MCF 10A (cell line): Measurements from ENCODE around the gene AP1G2. TPM values are rescaled to one million over a fixed set of nuclear protein-coding genes. Genes with fewer than 3 reads are reported as not detected.

Experiments used
- BruUV-seq: library from RNA; stranded (reverse); fragments of 400-500 nt; replicated peaks from 2 replicates; lab custom pipeline; 2021; lab: Mats Ljungman, UMichigan
- CTCF ChIA-PET: fragments of 300-600 bp; sonication (Branson Sonifier 250); formaldehyde crosslinking; extraction: SDS; loops from one replicate; lab custom pipeline; 2021; ENCODE audit warnings: antibody characterized with exemption, inconsistent platforms; lab: Yijun Ruan, JAX
- POLR2A ChIA-PET: fragments of 300-600, 350-650 bp; sonication (Branson Sonifier 250); formaldehyde crosslinking; extraction: SDS; loops from one replicate; lab custom pipeline; 2020; ENCODE audit warnings: antibody characterized with exemption, inconsistent platforms; lab: Yijun Ruan, JAX
- DNase-seq: peaks from one replicate; pipeline ENCODE4 v3.0.0-alpha.2; 2018; ENCODE audit not compliant: unreplicated experiment
- H3K27ac Mint-ChIP-seq: one replicate; pipeline ENCODE4 v1.8.0; 2022; ENCODE audit warnings: mild to moderate bottlenecking, low read depth, mixed read lengths; ENCODE audit not compliant: unreplicated experiment
- H3K27me3 Mint-ChIP-seq: one replicate; pipeline ENCODE4 v1.8.0; 2022; ENCODE audit warnings: mixed read lengths; ENCODE audit not compliant: insufficient read depth, unreplicated experiment
- H3K36me3 Mint-ChIP-seq: one replicate; pipeline ENCODE4 v1.8.0; 2022; ENCODE audit warnings: mild to moderate bottlenecking, moderate library complexity, mixed read lengths; ENCODE audit not compliant: insufficient read depth, unreplicated experiment
- H3K4me1 Mint-ChIP-seq: one replicate; pipeline ENCODE4 v1.8.0; 2022; ENCODE audit warnings: mixed read lengths; ENCODE audit not compliant: insufficient read depth, unreplicated experiment
- H3K4me3 Mint-ChIP-seq: one replicate; pipeline ENCODE4 v1.8.0; 2022; ENCODE audit warnings: mild to moderate bottlenecking, moderate library complexity, mixed read lengths; ENCODE audit not compliant: unreplicated experiment
- H3K9me3 Mint-ChIP-seq: one replicate; pipeline ENCODE4 v1.8.0; 2022; ENCODE audit warnings: mixed read lengths; ENCODE audit not compliant: unreplicated experiment
- intact Hi-C: fragments of 100-400 bp; cut with micrococcal nuclease; formaldehyde crosslinking; loops from 2 replicates; pipeline ENCODE4 v1.14.1; 2022
- total RNA-seq: library from RNA; stranded (reverse); gene quantifications from 2 replicates; pipeline ENCODE4 v1.2.3, GENCODE V29; 2022
- TF ChIP-seq, protein P1 (sequence below): fragments of 200-600 bp; IDR thresholded peaks from one replicate; pipeline ENCODE4 v1.8.0; 2022; ENCODE audit warnings: antibody characterized with exemption, mild to moderate bottlenecking; ENCODE audit not compliant: unreplicated experiment

Gene AP1G2
- total RNA-seq, 1 experiment from 2014 or later, result 89.2 TPM

DNA sequence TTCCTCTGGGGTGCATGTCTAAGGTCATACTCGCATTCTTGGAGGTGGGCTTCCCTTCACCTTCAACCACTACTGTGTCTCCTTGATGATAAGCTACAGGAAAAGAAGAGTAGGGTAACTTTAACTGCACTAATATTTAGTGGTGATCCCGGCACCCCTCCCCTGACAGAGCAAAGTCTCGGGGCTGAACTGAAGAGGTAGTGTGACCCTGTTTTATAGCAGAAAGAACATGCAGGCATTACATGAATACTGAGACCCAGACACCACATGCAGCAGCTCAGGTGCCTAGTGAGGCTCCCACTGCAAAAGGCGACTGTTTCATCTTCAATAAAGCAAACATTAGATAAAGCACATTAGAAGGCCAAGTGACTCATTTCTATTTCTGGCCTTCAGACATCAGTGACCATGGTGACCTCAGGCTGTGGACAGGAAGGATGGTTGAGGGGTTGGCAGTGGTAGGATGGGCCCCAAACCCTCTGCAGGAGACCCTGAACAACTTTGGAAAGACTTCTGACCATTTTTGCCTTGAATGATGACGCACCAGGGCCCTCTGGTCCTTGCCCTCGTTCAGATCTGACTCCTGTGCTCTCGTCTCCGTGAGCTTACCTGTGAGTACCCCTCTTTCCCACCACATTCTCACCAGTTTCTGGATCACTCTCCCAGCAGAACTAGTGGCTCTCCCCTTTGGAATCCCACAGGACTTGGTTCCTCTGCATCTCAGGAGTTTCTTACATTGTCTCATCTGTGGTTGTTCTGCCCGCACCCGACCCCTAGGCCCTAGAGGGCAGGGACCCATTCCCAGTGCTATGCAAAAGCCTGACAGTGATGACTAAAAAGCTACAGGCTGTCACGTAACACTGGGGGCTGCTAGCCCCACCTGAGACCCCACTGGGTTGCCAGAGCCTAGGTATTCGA lies 34.8 kb upstream of the AP1G2 start:
- Mint-ChIP-seq H3K27me3 (no peaks in the 10 kb centered on the region), H3K4me3 (no peak overlapping the region), H3K27ac (no peak overlapping the region), H3K4me1 (no peaks in the 10 kb centered on the region), H3K9me3 (no peaks in the 10 kb centered on the region), H3K36me3 (no peaks in the 10 kb centered on the region)
- no TSS peak for BruUV-seq
- POLR2A ChIA-PET, result no interaction called here
- CTCF ChIA-PET, result interaction anchor here (0.6 to 2.0 kb wide), 5 partner anchors 11 to 498 kb away, joined by 3 to 12 read pairs (median 5); no protein-coding TSS in a partner anchor
- intact Hi-C loops, result no loop called here
- DNase-seq, result no peak
- TF ChIP-seq, protein P1, sequence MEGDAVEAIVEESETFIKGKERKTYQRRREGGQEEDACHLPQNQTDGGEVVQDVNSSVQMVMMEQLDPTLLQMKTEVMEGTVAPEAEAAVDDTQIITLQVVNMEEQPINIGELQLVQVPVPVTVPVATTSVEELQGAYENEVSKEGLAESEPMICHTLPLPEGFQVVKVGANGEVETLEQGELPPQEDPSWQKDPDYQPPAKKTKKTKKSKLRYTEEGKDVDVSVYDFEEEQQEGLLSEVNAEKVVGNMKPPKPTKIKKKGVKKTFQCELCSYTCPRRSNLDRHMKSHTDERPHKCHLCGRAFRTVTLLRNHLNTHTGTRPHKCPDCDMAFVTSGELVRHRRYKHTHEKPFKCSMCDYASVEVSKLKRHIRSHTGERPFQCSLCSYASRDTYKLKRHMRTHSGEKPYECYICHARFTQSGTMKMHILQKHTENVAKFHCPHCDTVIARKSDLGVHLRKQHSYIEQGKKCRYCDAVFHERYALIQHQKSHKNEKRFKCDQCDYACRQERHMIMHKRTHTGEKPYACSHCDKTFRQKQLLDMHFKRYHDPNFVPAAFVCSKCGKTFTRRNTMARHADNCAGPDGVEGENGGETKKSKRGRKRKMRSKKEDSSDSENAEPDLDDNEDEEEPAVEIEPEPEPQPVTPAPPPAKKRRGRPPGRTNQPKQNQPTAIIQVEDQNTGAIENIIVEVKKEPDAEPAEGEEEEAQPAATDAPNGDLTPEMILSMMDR, result no peak

DNA sequence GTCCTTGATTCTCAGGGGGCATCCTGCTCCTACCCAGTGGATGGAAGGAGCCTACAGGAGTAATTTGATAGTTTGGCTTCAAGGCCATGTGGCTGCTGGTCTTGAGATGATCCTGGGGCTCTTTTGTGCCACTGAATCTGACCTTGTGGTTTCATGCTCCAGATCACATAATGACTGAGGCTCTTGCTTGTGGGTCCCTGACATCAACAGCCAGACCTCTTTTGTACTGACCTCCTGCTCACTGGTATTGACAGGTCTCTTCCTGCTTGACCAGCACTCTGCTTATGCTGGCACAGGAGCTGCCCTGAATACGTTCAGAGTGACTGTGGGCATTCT lies 34.2 kb upstream of the AP1G2 start:
- H3K27ac Mint-ChIP-seq, result no peak overlapping the region
- POLR2A ChIA-PET, result no interaction called here

DNA sequence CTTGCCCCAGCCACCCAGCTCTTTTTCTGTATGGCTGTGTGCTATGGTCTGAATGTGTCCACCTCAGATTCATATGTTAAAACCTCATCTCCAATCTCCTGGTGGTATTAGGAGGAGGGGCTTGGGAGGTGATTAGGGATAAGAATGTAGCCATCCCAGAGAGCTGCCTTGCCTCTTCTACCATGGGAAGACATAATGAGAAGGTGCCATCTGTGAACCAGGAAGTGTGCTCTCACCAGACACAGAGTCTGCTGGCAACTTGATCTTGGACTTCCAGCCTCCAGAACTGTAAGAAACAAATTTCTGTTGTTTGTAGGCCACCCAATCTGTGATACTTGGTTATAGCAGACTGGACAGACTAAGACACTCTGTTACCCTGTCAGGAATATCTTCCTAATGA lies 33.8 kb upstream of the AP1G2 start:
- BruUV-seq, result no TSS peak
- peaks cover under 1% of the 10 kb centered on the region for H3K27me3 Mint-ChIP-seq
- H3K27ac Mint-ChIP-seq, result no peak overlapping the region
- H3K4me3 Mint-ChIP-seq, result no peak overlapping the region
- no peak for DNase-seq
- no peaks in the 10 kb centered on the region for H3K4me1 Mint-ChIP-seq
- intact Hi-C loops, result no loop called here
- CTCF ChIA-PET, result interaction anchor here (0.7 to 2.4 kb wide), 3 partner anchors 11 to 31 kb away, joined by 3 to 12 read pairs (median 5); no protein-coding TSS in a partner anchor
- TF ChIP-seq, protein P1, result no peak
- no peaks in the 10 kb centered on the region for H3K36me3 Mint-ChIP-seq
- POLR2A ChIA-PET, result no interaction called here
- no peaks in the 10 kb centered on the region for H3K9me3 Mint-ChIP-seq

More for the DNA sequence above, 34.2 kb upstream of the AP1G2 start:
- BruUV-seq, result no TSS peak
- TF ChIP-seq, protein P1, result no peak
- intact Hi-C loops, result no loop called here
- no peak overlapping the region for H3K4me3 Mint-ChIP-seq
- H3K36me3 Mint-ChIP-seq, result no peaks in the 10 kb centered on the region
- no peaks in the 10 kb centered on the region for H3K4me1 Mint-ChIP-seq
- CTCF ChIA-PET, result interaction anchor here (0.6 to 2.4 kb wide), 4 partner anchors 11 to 222 kb away, joined by 3 to 12 read pairs (median 4); no protein-coding TSS in a partner anchor
- H3K9me3 Mint-ChIP-seq, result no peaks in the 10 kb centered on the region
- H3K27me3 Mint-ChIP-seq, result no peaks in the 10 kb centered on the region
- DNase-seq, result no peak

DNA sequence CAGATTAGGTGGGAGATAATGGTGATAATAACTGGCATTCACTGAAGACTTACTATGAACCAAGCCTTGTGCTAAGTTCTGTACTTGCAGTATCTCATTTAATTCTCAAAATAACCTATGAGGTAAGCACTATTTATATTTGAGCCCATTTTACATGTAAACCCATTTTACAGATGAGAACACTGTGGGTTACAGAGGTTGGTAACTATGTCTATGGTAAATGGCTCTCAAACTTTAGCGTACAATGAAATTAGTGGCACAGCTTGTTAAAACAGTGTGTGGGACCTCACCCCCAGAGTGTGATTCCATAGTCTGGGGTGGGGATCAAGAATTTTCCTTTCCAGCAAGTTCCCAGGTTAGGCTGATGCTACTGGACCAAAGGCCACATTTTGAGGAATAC lies 33.2 kb upstream of the AP1G2 start:
- POLR2A ChIA-PET, result no interaction called here
- BruUV-seq, result no TSS peak
- H3K4me1 Mint-ChIP-seq, result no peaks in the 10 kb centered on the region
- no peaks in the 10 kb centered on the region for H3K36me3 Mint-ChIP-seq
- no peak overlapping the region for H3K27ac Mint-ChIP-seq
- H3K27me3 Mint-ChIP-seq, result peaks cover 7% of the 10 kb centered on the region
- no peak overlapping the region for H3K4me3 Mint-ChIP-seq
- CTCF ChIA-PET, result interaction anchor here (0.7 to 2.4 kb wide), 4 partner anchors 10 to 330 kb away, joined by 3 to 5 read pairs (median 3); no protein-coding TSS in a partner anchor
- no peaks in the 10 kb centered on the region for H3K9me3 Mint-ChIP-seq
- TF ChIP-seq, protein P1, result no peak
- DNase-seq, result no peak
- intact Hi-C loops, result no loop called here
